HepG2 (cell line): ENCODE results near the gene HERC5. TPM values are rescaled to one million over a fixed set of nuclear protein-coding genes. Genes with fewer than 3 reads are reported as not detected.

Source experiments
- ATAC-seq: fragments of 200-7000 bp; cut with Tn5 transposase; 3 replicates; pipeline ENCODE4 v1.9.1; 2020; ENCODE audit warnings: mild to moderate bottlenecking, moderate library complexity
- BruUV-seq: library from RNA; stranded (reverse); fragments of 400-500 nt; replicated peaks from 2 replicates; lab custom pipeline; 2021; lab: Mats Ljungman, UMichigan
- CTCF ChIA-PET: fragments of 300-600 bp; formaldehyde crosslinking; extraction: SDS; loops from one replicate; lab custom pipeline; 2021; ENCODE audit warnings: low total read pairs, inconsistent platforms, low intra/inter-chr PET ratio; lab: Yijun Ruan, JAX
- POLR2A ChIA-PET: fragments of 350-600 bp; sonication (Branson Sonifier 250); formaldehyde crosslinking; loops from one replicate; lab custom pipeline; 2020; ENCODE audit warnings: antibody characterized with exemption, inconsistent platforms; lab: Yijun Ruan, JAX
- DNase-seq: peaks from one replicate; pipeline ENCODE4 v3.0.0-alpha.2; 2015; ENCODE audit warnings: low spot score
- FAIRE-seq: peaks from 3 replicates; lab custom pipeline; 2011; peaks lifted over from hg19 to GRCh38; lab: Jason Lieb, UNC
- H2AFZ ChIP-seq: one replicate; pipeline ENCODE4 v1.6.1; 2011; ENCODE audit warnings: low read length, inconsistent platforms
- H3K27ac ChIP-seq: fragments of 300-600 bp; 3 replicates; pipeline ENCODE4 v1.8.0; 2011; ENCODE audit warnings: mixed run types, mild to moderate bottlenecking, mixed read lengths, low read length, inconsistent platforms; ENCODE audit not compliant: insufficient read depth; ENCODE audit errors: extremely low read length
- H3K27me3 ChIP-seq, 2 experiments: fragments of 200-600 bp in 1 of 2; 2 replicates in 1 of 2; 3 replicates in 1 of 2; pipeline versions ENCODE4 v1.6.0 to v1.8.0; 2011; ENCODE audit warnings: low read length in 2 of 2, mild to moderate bottlenecking in 2 of 2, moderate library complexity in 2 of 2, inconsistent platforms in 1 of 2; ENCODE audit not compliant: insufficient read depth in 2 of 2, control insufficient read depth in 1 of 2
- H3K36me3 ChIP-seq, 2 experiments: fragments of 200-600 bp in 1 of 2; replicated peaks in 1 of 2; 2 replicates in 1 of 2; 3 replicates in 1 of 2; pipeline versions ENCODE4 v1.5.1 to v1.8.0; 2011; ENCODE audit warnings: low read length in 2 of 2, inconsistent platforms in 1 of 2; ENCODE audit not compliant: insufficient read depth in 2 of 2, control insufficient read depth in 1 of 2
- H3K4me1 ChIP-seq: 2 replicates; pipeline ENCODE4 v1.5.1; 2012; ENCODE audit warnings: low read length, inconsistent platforms; ENCODE audit not compliant: insufficient read depth
- H3K4me2 ChIP-seq: 2 replicates; pipeline ENCODE4 v1.6.0; 2011; ENCODE audit warnings: low read depth, low read length, inconsistent platforms
- H3K4me3 ChIP-seq, 3 experiments: fragments of 200-600 bp in 1 of 3; sonication (generic), shearing (Covaris generic) in 1 of 3; replicated peaks in 1 of 3; 2 replicates each; pipeline ENCODE4 v1.5.1; 2011 to 2016; ENCODE audit warnings: low read length in 3 of 3, inconsistent platforms in 2 of 3, low read depth in 2 of 3, mild to moderate bottlenecking in 2 of 3, control low read depth in 1 of 3, mixed read lengths in 1 of 3; ENCODE audit not compliant: insufficient read depth in 1 of 3
- H3K79me2 ChIP-seq: one replicate; pipeline ENCODE4 v1.6.1; 2011; ENCODE audit warnings: low read length, inconsistent platforms; ENCODE audit not compliant: insufficient read depth
- H3K9ac ChIP-seq: 2 replicates; pipeline ENCODE4 v1.6.0; 2011; ENCODE audit warnings: mild to moderate bottlenecking, low read depth, low read length, inconsistent platforms; ENCODE audit not compliant: insufficient read depth
- H3K9me3 ChIP-seq: 2 replicates; pipeline ENCODE4 v1.5.1; 2012; ENCODE audit warnings: mild to moderate bottlenecking, low read length
- H4K20me1 ChIP-seq: 2 replicates; pipeline ENCODE4 v1.6.0; 2011; ENCODE audit warnings: inconsistent platforms, mild to moderate bottlenecking, low read length, moderate library complexity; ENCODE audit not compliant: insufficient read depth
- AGO1 ChIP-seq: fragments of 200-400 bp; formaldehyde crosslinking; IDR thresholded peaks from 2 replicates; pipeline ENCODE4 v1.6.1; 2017; ENCODE audit warnings: mild to moderate bottlenecking, low read depth, low read length, moderate library complexity; ENCODE audit not compliant: poor library complexity, severe bottlenecking
- DR1 ChIP-seq: sonication (generic); formaldehyde crosslinking; IDR thresholded peaks from 2 replicates; pipeline ENCODE4 v1.8.0; 2021; ENCODE audit warnings: mild to moderate bottlenecking, missing genetic modification reagents, inconsistent platforms
- FOSL2 ChIP-seq: sonication (generic); formaldehyde crosslinking; IDR thresholded peaks from 2 replicates; pipeline ENCODE4 v1.4.0; 2020; ENCODE audit warnings: missing genetic modification reagents
- RAD51 ChIP-seq: fragments of 450-650 bp; IDR thresholded peaks from 2 replicates; pipeline ENCODE4 v1.6.1; 2016; ENCODE audit warnings: borderline replicate concordance
- RFX3 ChIP-seq: IDR thresholded peaks from 2 replicates; pipeline ENCODE4 v1.6.1; 2016; ENCODE audit warnings: missing biosample characterization, missing genetic modification reagents
- SNAI1 ChIP-seq: sonication (generic); formaldehyde crosslinking; IDR thresholded peaks from 2 replicates; pipeline ENCODE4 v1.5.0; 2020; ENCODE audit warnings: mild to moderate bottlenecking, missing genetic modification reagents, borderline replicate concordance
- YEATS2 ChIP-seq: sonication (generic); formaldehyde crosslinking; IDR thresholded peaks from 2 replicates; pipeline ENCODE4 v1.4.0; 2020; ENCODE audit warnings: missing genetic modification reagents, borderline replicate concordance
- WGBS: methylation state at CpG from one replicate; pipeline ENCODE4 v1.1.6; 2017; ENCODE audit warnings: low lambda C conversion rate; 5-methylcytosine and 5-hydroxymethylcytosine counted together
- in situ Hi-C: cut with HindIII; loops from 2 replicates; pipeline ENCODE4 v1.10.0; 2017; ENCODE audit warnings: low pct_unique_long_range_greater_than_20kb; ENCODE audit not compliant: extremely low pct_ligation_motif_present
- intact Hi-C: fragments of 100-400 bp; cut with micrococcal nuclease; formaldehyde crosslinking; loops from one replicate; pipeline ENCODE4 v1.10.0; 2022; ENCODE audit not compliant: unreplicated experiment
- polyA plus RNA-seq, 8 experiments: library from polyadenylated mRNA; depleted of rRNA in 3 of 8; stranded (reverse) in 7 of 8; unstranded in 1 of 8; fragments of >200 nt; fragmentation: Illumina TruSeq in 4 of 8; extraction: Trizol in 4 of 8; gene quantifications; 2 replicates each; pipeline versions ENCODE4 v1.2.1 to v1.2.3, GENCODE V29; 2011 to 2016; ENCODE audit warnings: low read depth in 4 of 8, missing spikeins in 1 of 8, mixed read lengths in 1 of 8; ENCODE audit not compliant: insufficient read depth in 1 of 8
- total RNA-seq, 5 experiments: library from RNA; depleted of rRNA; stranded (reverse); fragments of >200 nt; fragmentation: Illumina TruSeq; extraction: Trizol; gene quantifications; 2 replicates each; pipeline ENCODE4 v1.2.3, GENCODE V29; 2016; ENCODE audit warnings: low read depth in 1 of 5
- TF ChIP-seq, protein P1 (sequence below): sonication (generic); formaldehyde crosslinking; IDR thresholded peaks from 2 replicates; pipeline ENCODE4 v1.5.0; 2020; ENCODE audit warnings: mild to moderate bottlenecking, missing genetic modification reagents, moderate library complexity

HERC5 gene
- total and polyA plus RNA-seq, 2 of the 13 experiments (the other 11 are each of a cell fraction or from before 2014, with no cell fraction given): 0.13 to 0.33 TPM

DNA sequence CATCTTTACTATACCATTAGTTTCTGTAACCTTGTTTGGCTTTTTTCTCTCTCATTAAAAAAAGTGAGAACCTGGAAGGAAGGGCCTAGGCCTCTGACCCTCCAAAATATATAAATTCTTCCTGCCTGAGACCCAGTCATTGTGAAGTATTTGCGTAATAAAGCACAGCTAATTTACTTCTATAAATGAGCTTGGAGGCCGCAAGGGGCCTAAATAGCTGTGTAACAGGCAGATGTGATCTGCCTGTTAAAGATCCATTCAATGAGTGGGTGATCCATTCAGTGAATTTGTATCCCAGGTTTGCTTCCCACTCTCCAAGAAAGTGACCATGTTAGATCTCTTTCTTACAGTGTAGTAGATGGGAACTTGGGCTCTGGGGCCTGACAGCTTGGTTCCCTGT is 67.3 kb downstream of the HERC5 start:
- Histone ChIP-seq H3K79me2 (peaks cover 20% of the 10 kb centered on the region), H3K4me1 (peaks cover 28% of the 10 kb centered on the region), H3K4me2 (peak overlapping the region; percentile 72), H3K9me3 (no peaks in the 10 kb centered on the region), H2AFZ (peak overlapping the region; percentile 86), H3K36me3 (peaks cover 2 to 16% of the 10 kb centered on the region in 2 experiments; a peak in 3 of 5 replicates), H3K9ac (peak overlapping the region; percentile 95), H3K4me3 (peak overlapping the region; percentile 95 to 98 (median 96); a peak in 5 of 6 replicates), H4K20me1 (no peaks in the 10 kb centered on the region), H3K27me3 (no peaks in the 10 kb centered on the region), H3K27ac (peak overlapping the region; percentile 94)
- intact Hi-C loops: loop anchor here (1.0 to 5.0 kb wide), 2 partner anchors 500 to 588 kb away; partner anchors contain the start of gene TIGD2
- TSS peak; percentile 92 for BruUV-seq
- CTCF ChIA-PET: no interaction called here
- ATAC-seq (no peak), DNase-seq (no peak), FAIRE-seq (no peak)
- in situ Hi-C loops: no loop called here
- TF ChIP-seq SNAI1 (CRISPR knock-in tag) (no peak), AGO1 (no peak)
- POLR2A ChIA-PET: interaction anchor here (1.0 to 1.8 kb wide), 4 partner anchors 14 to 240 kb away, joined by 3 to 9 read pairs (median 4); partner anchors contain the start of gene PPM1K
- WGBS: 60% methylated on average over 2 of the region's 2 CpGs

DNA sequence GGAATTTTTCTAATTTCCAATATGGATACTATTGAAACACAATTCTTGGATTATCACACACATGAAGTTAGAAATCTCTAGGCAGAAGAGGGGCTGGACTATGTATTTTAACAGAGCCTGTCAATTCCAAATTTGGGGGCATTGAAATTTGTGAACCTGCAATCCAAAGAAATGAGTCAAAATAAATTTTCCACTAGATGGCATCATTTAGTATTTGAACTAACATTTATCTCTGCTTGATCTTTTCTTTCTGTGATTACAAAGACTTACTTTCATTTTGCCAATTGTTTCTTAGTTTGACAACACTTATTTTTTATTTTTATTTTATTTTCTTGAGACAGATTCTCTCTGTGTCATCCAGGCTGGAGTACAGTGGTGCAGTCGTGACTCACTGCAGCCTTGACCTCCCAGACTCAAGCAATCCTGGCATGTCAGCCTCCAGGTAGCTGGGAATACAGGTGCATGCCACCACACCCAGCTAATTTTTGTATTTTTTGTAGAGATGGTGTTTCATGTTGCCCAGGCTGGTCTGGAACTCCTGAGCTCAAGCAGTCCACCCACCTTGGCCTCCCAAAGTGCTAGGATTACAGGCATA is 69.4 kb downstream of the HERC5 start:
- intact Hi-C loops (no loop called here), in situ Hi-C loops (loop anchor here (5.0 to 25.0 kb wide), 2 partner anchors 131 to 286 kb away; no protein-coding TSS in a partner anchor)
- no peak for ATAC-seq
- no peak overlapping the region for H2AFZ ChIP-seq
- ChIA-PET POLR2A (no interaction called here), CTCF (interaction anchor here (1.2 to 1.3 kb wide), 2 partner anchors 134 to 498 kb away, joined by 4 read pairs; no protein-coding TSS in a partner anchor)
- peaks cover 20% of the 10 kb centered on the region for H3K79me2 ChIP-seq
- no TSS peak for BruUV-seq
- H3K9me3 ChIP-seq: no peaks in the 10 kb centered on the region
- 9% methylated on average over 1 of the region's 1 CpG for WGBS
- no peak overlapping the region for H3K27ac ChIP-seq
- H3K27me3 ChIP-seq: no peaks in the 10 kb centered on the region
- no peak overlapping the region for H3K9ac ChIP-seq
- H3K4me1 ChIP-seq: peaks cover 25% of the 10 kb centered on the region
- no peaks in the 10 kb centered on the region for H4K20me1 ChIP-seq
- TF ChIP-seq RAD51: no peak
- peak; percentile 47 for TF ChIP-seq FOSL2 (CRISPR knock-in tag)
- TF ChIP-seq, protein P1, sequence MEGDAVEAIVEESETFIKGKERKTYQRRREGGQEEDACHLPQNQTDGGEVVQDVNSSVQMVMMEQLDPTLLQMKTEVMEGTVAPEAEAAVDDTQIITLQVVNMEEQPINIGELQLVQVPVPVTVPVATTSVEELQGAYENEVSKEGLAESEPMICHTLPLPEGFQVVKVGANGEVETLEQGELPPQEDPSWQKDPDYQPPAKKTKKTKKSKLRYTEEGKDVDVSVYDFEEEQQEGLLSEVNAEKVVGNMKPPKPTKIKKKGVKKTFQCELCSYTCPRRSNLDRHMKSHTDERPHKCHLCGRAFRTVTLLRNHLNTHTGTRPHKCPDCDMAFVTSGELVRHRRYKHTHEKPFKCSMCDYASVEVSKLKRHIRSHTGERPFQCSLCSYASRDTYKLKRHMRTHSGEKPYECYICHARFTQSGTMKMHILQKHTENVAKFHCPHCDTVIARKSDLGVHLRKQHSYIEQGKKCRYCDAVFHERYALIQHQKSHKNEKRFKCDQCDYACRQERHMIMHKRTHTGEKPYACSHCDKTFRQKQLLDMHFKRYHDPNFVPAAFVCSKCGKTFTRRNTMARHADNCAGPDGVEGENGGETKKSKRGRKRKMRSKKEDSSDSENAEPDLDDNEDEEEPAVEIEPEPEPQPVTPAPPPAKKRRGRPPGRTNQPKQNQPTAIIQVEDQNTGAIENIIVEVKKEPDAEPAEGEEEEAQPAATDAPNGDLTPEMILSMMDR (CRISPR knock-in tag): 0 out of 2 replicates have a peak, but pooled peaks have one; percentile 12
- no peak for TF ChIP-seq RFX3 (CRISPR knock-in tag)
- TF ChIP-seq YEATS2: no peak
- no peak for TF ChIP-seq DR1
- TF ChIP-seq, all 625 proteins: peak for 2
- Histone ChIP-seq H3K4me3 (no peak overlapping the region), H3K36me3 (peaks cover 0 to 3% of the 10 kb centered on the region in 2 experiments; a peak in 2 of 5 replicates), H3K4me2 (no peak overlapping the region)
- FAIRE-seq (no peak), DNase-seq (no peak)
